SK-N-SH treated with all-trans-retinoic acid at 6 μM for 48 hours (cell line): ENCODE results near the gene NKX2-3.

Experiments
- ARNTL ChIP-seq: fragments of 450-650 bp; formaldehyde crosslinking; IDR thresholded peaks from 2 replicates; pipeline ENCODE4 v1.5.0; 2020; ENCODE audit warnings: low read depth, mild to moderate bottlenecking, moderate library complexity, borderline replicate concordance
- ESRRG ChIP-seq: fragments of 250-450 bp; sonication (Bioruptor Pico); IDR thresholded peaks from 2 replicates; pipeline ENCODE4 v1.6.1; 2021; ENCODE audit warnings: mild to moderate bottlenecking
- GLIS3 ChIP-seq: fragments of 250-450 bp; sonication (Bioruptor Pico); IDR thresholded peaks from 2 replicates; pipeline ENCODE4 v1.5.0; 2020; ENCODE audit warnings: mild to moderate bottlenecking, moderate library complexity
- OSR1 ChIP-seq: fragments of 250-450 bp; sonication (Bioruptor Pico); IDR thresholded peaks from 2 replicates; pipeline ENCODE4 v1.8.0; 2022; ENCODE audit warnings: moderate library complexity, mild to moderate bottlenecking, inconsistent platforms
- PPARA ChIP-seq: fragments of 250-450 bp; sonication (Bioruptor Pico); IDR thresholded peaks from 2 replicates; pipeline ENCODE4 v1.5.0; 2020; ENCODE audit warnings: mild to moderate bottlenecking, borderline replicate concordance
- TF ChIP-seq, protein P1 (sequence below): fragments of 250-450 bp; sonication (Bioruptor Pico); IDR thresholded peaks from 2 replicates; pipeline ENCODE4 v1.5.1; 2020; ENCODE audit warnings: low read depth, mild to moderate bottlenecking, moderate library complexity
- TF ChIP-seq, protein P2 (sequence below): fragments of 250-450 bp; sonication (Bioruptor Pico); IDR thresholded peaks from 2 replicates; pipeline ENCODE4 v1.8.0; 2020; ENCODE audit warnings: mild to moderate bottlenecking, moderate library complexity, borderline replicate concordance

DNA sequence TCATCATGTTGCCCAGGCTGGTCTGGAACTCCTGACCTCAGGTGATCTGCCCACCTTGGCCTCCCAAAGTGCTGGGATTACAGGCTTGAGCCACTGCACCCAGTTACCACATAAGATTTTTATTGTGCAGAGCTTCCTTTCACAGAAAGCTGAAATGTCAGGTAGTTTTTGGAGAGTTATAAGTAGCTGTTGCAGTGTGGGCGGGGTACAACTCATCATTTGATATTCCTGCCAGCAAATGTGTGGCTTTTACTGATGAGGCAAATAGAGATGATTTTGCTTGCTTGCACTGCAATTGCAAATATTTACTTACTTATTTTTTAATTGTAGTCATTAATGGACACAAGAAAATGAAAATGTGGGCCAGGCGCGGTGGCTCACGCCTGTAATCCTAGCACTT is 32.4 kb downstream of the NKX2-3 start:
- TF ChIP-seq PPARA (no peak), GLIS3 (CRISPR knock-in tag) (no peak), ARNTL (no peak), ESRRG (CRISPR knock-in tag) (no peak), OSR1 (CRISPR knock-in tag) (no peak)
- TF ChIP-seq, protein P1, sequence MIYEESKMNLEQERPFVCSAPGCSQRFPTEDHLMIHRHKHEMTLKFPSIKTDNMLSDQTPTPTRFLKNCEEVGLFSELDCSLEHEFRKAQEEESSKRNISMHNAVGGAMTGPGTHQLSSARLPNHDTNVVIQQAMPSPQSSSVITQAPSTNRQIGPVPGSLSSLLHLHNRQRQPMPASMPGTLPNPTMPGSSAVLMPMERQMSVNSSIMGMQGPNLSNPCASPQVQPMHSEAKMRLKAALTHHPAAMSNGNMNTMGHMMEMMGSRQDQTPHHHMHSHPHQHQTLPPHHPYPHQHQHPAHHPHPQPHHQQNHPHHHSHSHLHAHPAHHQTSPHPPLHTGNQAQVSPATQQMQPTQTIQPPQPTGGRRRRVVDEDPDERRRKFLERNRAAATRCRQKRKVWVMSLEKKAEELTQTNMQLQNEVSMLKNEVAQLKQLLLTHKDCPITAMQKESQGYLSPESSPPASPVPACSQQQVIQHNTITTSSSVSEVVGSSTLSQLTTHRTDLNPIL (CRISPR knock-in tag): no peak
- TF ChIP-seq, protein P2, sequence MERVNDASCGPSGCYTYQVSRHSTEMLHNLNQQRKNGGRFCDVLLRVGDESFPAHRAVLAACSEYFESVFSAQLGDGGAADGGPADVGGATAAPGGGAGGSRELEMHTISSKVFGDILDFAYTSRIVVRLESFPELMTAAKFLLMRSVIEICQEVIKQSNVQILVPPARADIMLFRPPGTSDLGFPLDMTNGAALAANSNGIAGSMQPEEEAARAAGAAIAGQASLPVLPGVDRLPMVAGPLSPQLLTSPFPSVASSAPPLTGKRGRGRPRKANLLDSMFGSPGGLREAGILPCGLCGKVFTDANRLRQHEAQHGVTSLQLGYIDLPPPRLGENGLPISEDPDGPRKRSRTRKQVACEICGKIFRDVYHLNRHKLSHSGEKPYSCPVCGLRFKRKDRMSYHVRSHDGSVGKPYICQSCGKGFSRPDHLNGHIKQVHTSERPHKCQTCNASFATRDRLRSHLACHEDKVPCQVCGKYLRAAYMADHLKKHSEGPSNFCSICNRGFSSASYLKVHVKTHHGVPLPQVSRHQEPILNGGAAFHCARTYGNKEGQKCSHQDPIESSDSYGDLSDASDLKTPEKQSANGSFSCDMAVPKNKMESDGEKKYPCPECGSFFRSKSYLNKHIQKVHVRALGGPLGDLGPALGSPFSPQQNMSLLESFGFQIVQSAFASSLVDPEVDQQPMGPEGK (CRISPR knock-in tag): no peak
